HG02885 (cell line): ENCODE measurements around the gene GMDS.

Experiments used
- ATAC-seq: cut with Tn5 transposase; IDR thresholded peaks from one replicate; pipeline ENCODE4 v1.9.1; 2021; ENCODE audit warnings: mild to moderate bottlenecking; ENCODE audit not compliant: unreplicated experiment, poor library complexity

Gene GMDS

DNA sequence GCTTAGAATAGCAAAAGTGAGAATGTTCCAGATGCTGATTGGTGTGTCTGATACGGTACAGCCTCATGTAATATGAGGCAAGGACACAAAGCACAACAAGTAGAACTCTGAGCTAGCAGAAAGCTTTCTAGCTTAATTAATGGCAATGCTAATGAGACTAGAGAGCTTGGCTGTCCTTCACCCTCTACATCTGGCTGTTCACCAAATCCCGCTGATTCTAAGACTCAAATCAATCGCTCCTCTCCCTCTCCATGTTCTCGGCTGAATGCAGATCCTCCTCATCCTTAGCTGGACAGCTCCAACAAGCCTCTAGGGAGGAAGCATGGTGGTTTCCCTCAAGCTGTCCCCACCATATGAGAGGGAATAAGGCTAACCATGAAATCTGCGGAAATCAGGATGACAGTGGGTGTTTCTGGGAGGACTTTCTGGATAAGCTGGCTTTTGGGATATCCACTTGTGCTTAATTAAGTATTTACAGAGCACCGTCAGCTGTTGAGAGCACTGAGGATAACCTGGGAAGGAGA lies 506.8 kb downstream of the GMDS start:
- ATAC-seq, result no peak

DNA sequence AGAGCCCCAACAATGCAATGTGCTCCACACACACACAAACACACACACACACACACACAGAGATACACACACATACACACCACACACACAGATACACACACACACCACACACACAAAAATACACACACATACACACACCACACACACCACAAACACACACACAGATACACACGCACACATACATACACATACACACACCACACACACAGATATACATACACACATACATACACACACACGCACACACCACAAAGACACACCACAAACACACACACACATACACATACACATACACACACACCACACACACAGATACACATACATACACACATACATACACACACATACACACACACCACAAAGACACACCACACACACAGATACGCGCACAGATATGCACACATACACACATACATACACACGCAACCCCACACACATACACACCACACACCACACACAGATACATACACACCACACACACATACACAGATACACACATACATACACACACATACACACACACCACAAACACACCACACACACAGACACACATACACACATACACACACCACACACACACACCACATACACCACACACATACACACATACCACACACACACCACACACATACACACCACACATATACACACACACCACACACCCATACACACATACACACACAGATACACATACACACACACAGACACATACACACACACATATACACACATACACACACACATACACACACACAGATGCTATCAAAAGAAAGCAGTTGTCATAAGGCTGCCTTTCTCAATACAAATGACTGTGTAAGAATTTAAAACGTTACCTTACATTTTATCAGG lies 507.7 kb downstream of the GMDS start:
- ATAC-seq, result no peak

DNA sequence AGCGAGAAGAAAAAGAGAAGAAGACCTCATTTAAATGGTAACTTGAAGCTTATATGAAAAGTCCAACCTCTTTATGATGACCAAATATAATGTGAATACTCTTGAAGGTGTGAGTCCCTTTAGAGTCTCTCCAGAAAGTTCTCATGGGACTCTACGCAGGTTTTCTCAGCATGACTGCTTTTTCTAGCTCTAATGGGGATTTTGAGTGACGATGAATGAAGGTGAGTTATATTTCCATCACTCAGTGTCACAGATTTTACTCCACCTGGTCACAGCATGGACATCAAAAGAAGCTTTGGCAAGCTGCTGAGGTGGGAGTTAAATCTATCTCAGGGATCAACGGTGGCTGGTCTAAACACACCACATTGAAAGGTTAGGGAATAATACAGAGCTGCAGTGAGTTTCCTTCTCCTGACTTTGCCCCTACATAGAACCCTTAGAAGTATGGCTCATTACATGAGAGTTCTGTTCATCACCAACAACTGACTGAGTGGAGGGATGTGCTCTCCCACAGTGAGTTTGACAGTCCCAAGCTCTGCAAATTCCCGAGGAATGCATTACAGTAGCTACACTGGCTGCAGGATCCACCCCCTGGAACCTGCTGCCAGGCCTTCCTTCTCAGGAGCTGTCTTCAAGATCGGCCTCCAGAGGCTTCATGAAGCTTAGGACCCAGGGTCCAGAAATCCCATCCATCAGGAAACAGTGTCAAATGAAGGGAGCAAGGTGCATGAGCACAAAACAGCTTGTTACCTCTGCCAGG lies 508.9 kb downstream of the GMDS start:
- no peak for ATAC-seq

DNA sequence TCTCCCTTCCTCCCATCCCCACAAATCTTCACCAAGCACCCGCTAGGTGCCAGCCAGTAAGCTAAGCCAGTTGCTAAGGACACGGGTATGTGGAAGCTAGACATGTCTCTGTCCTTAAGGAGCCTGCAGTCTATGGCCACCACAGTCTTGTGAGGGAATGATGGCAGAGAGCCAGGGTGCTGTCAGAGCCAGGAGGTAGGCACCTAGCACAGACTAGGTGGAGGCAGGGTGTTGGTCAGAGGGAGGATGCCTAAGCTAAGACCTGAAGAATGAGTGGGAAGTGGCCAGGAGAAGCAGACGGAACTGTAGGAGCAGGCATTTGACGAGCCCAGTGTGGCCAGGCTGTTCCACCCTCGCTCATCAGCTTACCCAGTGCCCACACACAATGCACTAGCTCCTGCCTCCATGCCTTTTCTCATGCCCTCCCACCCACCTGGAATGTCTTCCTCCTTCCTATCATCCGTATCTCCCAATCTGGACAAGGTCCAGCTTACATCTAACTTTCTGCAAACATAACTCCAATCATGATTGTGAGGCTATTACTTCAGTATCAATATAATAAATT lies 510.1 kb downstream of the GMDS start:
- no peak for ATAC-seq

DNA sequence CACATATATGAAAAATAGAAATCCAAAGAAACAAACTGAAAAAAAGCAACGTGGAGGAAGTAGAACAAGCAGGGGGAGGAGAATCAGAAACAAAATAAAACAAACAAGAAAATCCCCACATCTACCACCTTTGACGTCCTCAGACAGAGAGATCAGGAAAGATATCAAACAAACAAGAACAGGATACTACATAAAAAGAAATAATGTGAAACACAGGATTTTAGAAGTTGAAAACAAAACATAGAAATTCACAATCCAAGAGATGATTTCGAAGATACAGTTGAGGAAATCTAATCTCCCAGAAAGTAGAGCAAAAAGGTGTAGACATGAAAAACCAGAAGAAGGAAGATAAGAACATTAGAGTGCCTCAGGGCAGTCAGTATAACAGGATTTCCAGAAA lies 514.5 kb downstream of the GMDS start:
- no peak for ATAC-seq

DNA sequence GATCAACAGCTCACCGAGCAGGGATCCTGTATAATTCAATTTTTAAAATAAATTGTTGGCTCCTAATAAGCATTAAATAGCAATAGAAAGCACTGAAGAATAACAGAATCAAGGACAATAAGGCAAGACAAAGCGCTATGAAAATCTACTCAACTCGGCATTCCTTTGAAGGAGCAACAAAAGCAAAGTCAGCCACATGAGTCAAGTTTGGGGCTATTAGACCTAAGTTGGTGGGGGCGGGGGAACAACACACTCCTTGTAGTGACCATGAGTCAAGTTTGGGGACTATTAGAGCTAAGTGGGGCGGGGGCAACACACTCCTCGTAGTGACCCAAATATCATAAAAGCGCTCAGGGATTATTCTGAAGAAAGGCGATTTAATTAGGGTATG lies 515.7 kb downstream of the GMDS start:
- ATAC-seq, result no peak

DNA sequence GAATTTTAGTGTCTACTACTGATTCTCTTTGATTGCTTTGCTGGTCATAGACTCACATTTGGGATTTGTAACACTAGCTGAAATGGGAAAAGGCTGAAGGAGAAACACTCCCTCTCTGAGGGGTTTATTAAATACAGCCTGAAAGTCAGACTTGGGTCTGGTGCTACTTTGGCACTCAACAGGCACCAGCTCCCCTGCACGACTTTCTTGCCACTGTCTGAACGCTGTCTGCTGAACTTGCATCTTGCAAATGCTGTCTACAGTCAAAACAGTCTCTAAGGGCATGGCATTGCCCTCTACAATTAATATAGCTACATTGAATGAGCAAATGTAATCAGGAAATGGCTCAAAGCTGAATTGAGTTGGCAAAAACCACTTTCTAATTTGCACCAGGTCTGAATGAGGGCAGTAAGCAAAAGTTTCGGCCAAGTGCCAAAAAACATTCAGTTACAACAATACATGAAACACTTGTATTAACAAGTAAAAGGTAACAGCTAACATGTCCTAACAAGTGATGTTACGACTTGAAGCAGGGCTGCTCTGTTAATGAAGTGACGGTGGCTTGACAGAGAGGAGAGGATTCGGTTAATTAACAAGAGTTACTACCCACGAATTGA lies 516.2 kb downstream of the GMDS start:
- ATAC-seq, result no peak

DNA sequence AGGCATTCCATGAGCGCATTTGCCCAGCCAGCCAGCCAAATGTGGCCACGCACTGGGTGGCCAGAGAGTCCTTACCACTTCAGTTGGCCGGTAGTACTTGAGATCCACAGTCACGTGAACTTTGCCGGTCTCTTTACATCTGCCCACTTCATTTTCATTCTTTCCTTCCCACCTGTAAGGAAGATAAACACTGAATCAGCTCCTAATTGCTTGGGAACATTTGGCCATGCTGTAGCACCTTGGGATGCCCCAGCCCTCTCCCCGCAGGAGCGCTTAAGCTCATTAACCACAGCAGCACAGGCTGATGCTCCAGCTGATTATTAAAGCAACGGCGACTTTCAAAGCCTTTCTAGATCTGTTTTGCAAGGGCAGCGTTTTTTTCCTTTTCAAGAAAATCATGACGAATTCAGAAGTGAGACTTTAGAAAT lies 519.0 kb downstream of the GMDS start:
- no peak for ATAC-seq

DNA sequence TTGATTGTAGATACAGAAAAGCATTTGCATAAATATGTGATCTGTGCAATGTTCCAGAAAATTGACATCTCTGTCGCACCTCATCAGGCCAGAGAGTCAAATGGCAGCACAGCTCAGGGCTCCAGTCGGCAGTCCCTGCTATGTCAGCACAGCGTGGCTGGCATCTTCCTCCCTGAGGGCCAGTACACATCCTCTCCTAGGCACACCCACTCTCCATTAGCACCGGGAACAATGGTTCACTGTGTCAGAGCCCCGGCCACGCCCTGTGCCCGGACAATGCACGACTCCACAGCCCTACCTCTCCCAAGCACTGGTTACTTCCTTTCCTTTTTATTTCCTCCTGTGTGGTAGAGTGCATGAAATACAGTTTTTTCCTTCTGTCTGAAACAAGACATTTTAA lies 520.8 kb downstream of the GMDS start:
- no peak for ATAC-seq

DNA sequence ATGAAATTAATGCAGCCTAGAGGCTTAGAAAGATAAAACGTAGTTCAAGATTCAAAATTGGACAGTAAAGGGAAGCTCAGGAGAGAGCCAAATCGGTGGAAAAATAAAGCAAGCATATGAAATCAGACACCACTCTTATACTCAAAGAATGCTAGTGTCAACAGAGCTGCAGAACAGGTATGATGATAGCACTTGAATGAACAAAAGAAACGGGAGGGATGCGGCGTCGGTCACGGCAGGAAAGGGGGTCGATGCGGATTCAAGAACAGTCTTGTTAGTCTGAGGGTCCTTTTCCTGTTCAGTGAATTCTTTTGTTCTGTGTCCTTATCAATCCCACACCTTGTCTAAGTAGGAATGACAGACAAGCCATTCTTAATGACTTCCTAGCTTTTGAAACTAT lies 521.3 kb downstream of the GMDS start:
- no peak for ATAC-seq

DNA sequence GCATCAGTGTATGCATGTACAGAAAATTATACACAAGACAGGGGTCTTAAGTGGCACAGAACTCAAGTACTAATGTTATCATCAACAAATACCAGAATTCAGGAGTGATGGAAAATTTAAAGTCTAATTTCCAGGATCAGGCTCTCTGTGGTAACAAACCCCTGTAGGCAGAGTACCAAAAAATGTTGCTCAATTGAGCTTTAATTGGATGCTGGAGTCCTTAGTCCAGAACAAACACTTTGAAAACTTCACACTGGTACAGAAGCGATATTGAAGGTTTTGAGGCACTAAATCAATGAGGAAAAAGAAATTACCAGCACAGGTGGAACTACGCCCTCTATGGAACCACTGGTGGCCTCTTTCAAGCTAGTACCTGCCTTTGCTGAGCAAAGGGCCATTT lies 522.6 kb downstream of the GMDS start:
- no peak for ATAC-seq

DNA sequence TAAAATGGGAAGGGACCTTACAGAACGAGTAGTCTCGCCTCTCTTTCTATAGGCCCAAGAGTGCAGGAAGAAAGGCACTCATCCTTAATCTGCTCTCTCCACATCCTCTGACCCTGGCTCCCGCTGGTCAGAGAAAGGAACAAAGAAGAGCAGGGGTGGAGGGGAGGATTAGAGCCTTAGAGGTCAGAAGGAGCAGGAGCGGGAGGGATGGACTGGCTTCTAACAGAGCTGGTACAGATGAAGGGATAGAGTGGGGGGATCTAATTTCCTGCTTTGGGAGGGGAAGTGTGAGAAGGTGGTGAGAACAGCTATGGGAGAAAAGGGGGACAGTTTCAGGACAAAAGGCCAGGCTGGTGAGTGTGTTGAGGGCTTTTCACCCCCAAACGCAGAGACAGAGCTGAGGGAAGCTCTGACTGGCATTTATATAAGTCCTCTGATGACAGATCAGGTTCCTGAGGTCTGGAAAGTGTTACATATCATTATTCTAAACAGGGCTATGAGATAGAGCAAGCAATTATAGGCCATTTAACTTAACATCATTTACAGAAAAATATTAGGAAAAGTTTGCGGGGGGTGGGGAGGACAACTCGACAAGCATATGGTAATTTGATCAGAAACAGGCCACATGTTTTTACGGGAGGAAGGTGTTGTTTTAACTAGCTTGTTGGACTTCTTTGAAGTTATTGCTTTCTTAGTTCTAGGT lies 524.6 kb downstream of the GMDS start:
- no peak for ATAC-seq

DNA sequence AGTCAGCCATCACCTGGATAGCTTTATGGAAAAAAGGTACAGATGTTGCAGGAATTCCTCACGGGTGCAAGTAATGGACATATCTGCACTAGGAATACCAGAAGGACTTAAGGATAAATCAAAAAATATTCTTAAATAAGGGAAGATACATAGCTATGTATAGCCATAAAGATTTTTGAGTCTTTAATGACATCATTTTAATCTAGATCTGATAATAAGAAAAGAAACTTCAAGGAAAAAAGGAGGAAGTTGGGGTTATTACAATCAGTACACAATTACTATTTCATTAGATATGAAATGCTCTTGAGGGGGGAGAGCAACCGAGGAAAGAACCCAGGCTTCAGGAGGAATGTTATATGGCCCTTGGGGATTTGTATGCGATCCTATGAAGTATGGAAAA lies 525.5 kb downstream of the GMDS start:
- ATAC-seq, result no peak

DNA sequence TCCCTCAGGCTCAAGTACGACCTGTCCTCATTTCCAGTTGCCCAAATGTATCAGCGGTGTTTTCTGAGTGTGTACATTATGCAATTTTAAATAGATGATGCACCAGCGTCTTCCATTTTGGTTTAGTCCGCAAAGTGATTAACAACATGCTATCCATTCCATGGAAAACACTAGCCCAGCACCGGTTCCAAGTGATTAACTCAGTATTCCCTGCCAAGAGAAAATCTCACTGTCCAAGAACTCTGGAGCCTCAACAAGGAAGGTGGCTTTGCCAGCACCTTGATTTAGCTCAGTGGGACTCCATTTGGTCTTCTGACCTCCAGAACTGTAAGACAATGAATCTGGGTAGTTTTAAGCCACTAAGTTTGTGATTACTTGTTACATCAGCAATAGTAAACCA lies 528.5 kb downstream of the GMDS start:
- ATAC-seq, result no peak

DNA sequence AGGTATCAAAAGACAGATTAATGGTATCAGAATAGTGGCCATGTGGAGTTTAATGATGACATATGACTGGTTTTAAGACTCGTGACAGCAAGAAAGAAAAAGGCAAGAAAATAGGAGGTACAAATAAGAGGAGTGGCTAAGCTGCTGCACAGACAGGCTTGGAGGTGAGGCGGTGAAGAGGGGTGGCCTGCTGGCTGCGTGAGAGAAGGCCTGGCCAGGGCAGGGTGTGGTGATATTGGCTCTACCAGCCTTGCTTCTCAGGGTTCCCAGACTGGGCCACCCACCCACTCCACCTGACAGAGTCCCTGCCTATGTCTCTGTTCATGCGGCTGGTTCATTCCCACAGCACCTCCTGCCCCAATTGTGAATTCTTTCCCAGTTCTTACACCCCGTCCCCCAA lies 529.0 kb downstream of the GMDS start:
- ATAC-seq, result no peak

DNA sequence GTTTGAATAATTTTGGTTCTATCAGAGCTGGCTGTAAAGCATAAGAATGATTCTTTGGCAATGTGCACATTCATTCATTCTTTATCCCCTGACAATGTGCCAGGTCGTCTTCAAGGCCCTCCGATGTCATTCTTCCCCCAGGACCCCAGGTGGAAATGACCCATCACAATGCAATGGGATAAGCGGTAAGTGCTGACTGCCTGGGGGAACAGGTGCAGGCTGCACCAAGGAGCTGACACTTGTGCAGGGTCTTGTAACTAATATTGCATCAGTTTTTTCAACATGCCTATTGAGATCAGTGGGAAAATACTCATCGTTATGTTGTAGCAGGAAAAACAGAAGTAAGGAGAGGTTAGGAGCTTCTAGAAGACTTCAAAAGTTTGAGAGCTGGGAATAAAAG lies 530.1 kb downstream of the GMDS start:
- ATAC-seq, result no peak

DNA sequence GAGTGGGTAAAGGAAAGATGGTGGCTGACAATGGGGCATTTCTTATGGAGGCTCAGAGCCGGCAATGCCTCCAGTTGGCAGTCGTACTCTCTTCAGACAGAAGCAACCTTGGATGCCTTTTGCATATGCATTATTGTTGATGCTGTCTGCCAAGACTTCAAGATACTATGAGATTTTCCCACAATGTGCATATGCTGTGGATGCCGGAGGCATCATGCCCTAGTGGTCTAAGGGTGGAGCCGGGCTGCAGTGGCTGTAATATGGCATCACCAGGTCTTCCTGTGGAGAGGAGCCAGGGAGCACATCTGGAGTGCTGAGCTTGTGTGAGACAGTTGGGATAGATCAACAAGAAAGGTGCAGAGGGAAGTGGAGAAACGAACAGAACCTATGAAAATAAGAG lies 530.8 kb downstream of the GMDS start:
- ATAC-seq, result no peak

DNA sequence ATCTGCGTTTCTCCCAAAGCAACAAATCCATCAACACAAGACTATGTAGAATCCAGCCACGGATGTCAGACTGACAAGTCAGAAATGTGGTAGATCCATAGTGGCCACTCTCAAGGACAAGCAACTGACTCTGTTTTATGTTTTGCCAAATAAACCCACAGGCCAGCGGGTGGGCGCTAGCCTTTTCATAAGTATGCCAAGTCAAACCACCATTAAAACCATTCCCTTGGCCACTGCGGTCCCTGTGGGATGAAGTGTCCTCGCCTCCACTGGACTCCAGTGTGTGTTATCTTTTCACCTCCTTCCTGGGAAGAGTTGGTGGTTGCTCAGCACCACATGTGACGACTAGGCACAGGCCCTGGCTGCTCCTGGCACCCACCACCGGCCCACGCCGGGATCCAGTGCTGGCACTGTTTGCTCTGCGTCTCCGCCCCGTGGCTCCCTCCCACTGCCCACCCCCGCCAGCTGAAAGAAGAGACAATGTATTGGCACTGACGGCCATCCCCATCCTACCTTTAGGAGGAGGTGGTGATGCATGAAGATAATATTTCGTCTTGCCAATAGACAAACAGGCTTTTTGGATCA lies 532.3 kb downstream of the GMDS start:
- ATAC-seq, result no peak

DNA sequence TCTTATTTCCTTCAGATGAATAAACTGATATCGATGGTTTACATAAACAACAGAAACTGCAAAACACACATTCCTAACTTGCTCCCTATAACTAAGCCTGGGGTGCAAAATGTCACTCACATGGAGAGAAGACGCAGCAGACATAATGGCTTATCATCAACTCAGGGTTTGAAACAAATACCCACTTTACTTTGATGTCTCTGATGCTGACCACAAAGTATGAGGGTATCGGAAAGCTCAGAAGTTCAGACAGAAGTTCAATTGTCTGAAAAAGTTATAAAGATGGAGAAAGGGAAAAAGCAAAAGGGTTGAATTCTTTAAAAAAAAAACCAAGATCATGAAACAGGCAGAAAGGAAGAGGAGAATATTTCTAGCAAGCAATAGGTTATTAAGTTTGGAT lies 533.0 kb downstream of the GMDS start:
- ATAC-seq, result no peak

DNA sequence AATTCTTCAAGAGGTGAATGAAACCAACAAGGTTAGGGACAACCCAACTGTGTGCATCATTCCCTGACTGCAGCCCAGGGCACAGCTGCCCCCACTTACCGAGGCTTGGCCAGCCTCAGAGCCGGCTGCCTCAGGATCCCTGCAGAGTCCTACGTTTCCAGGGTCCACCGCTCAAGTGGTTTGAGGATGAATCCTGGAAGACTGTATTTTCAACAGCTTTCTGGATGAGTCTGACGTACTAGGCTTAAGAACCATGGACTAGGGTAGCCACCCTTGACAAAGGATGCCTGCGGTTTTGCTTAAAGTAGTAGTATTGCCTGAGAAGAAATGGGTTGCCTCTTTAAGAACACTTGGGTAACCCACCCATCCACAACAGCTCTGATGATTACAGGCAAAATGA lies 534.3 kb downstream of the GMDS start:
- no peak for ATAC-seq
